Stimulated activated CD8-positive, alpha-beta memory T cell treated with anti-CD3 and anti-CD28 coated beads, Interleukin-12 subunit alpha, Interleukin-12 subunit beta, amount 100 ng/mL, for 24 hours (primary cell): ENCODE data around the gene TRDN.
"Not testable (repeated sequence)": the region's sequence is repeated elsewhere in the genome, so short reads cannot be mapped to it uniquely, and the experiment has no call there.

ENCODE experiments used
- DNase-seq: peaks from one replicate; pipeline ENCODE4 v3.0.0-alpha.2; 2020; ENCODE audit errors: extremely low read depth

TRDN gene

DNA sequence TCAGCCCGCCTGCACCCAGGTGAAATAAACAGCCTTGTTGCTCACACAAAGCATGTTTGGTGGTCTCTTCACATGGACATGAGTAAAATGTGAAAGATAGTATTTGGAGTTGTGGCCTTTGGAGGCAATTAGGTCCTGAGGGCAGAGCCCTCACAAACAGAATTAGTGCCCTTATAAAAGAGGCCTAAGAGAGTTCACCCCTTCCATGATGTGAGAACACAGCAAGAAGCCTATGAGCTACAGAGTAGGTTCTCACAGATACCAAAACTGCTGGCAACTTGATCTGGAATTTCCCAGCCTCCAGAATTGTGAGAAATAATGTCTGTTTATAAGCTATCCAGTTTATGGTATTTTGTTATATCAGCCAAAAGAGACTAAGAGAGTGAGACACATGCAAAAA is 74.5 kb downstream of the TRDN start:
- DNase-seq, result no peak

GRCh38 chr6:123559816-123560215 is 76.9 kb downstream of the TRDN start:
- not testable (repeated sequence) for DNase-seq

GRCh38 chr6:123557474-123557873 is 79.3 kb downstream of the TRDN start:
- not testable (repeated sequence) for DNase-seq

DNA sequence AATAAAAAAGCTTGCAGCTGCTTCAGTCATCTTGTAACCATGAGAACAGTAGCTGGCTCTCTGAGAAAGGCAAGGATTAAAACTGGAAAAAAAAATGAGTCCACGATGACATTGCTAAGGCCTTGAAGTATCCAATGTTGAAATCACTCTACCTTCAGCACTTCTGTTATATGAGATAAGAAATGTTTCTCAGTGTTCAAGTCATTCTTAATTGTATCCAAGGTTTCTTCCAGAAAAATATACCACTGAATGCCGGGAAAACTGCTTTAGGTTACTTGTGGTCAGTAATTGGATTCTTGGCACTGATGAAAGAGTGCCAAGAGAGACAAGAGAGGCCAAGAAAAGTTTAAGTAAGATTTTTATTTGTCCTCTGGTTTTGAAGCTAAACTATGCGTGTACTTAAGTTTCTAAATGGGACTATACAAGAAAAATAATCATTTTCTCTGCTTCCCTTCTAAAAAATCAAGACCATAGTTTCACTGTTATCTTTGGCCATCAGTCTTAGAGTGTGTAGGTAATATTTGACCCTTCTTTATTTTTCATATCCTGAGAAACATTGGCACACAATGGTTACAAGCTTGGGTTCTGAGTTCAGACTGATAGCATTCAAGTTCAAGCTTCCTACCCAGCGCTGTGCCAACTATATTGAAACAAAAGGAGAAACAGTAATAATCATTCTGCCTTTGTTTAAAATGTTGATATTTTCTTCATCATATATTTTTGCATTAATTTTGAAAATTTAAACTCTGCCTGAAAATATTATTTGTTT is 84.6 kb downstream of the TRDN start:
- no peak for DNase-seq

- DNase-seq, result no peak
These were observed 86.6 kb downstream of the TRDN start for GRCh38 chr6:123550052-123550617.

GRCh38 chr6:123549476-123549875 is 87.3 kb downstream of the TRDN start:
- no peak for DNase-seq

GRCh38 chr6:123547216-123547978 is 89.4 kb downstream of the TRDN start:
- no peak for DNase-seq

DNA sequence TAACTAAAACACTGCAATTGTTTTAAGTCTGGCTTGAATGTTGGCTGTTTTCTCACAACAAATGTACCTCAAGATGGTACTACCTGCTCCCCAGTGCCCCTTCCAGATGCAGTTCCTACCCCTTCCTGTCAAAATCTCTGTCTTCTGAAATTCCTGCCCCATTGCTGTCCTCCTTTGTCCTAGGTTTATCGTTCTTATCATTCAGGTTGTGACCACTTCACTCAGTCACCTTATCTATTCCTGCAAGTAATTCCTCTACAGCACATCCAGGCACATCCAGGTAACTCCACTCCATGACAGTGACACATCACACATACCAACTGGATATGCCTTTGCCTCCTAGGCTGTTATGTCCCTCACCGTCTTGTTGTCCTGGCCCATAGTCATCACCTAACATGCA is 90.2 kb downstream of the TRDN start:
- DNase-seq, result no peak

GRCh38 chr6:123541462-123541861 is 95.3 kb downstream of the TRDN start:
- no peak for DNase-seq

DNA sequence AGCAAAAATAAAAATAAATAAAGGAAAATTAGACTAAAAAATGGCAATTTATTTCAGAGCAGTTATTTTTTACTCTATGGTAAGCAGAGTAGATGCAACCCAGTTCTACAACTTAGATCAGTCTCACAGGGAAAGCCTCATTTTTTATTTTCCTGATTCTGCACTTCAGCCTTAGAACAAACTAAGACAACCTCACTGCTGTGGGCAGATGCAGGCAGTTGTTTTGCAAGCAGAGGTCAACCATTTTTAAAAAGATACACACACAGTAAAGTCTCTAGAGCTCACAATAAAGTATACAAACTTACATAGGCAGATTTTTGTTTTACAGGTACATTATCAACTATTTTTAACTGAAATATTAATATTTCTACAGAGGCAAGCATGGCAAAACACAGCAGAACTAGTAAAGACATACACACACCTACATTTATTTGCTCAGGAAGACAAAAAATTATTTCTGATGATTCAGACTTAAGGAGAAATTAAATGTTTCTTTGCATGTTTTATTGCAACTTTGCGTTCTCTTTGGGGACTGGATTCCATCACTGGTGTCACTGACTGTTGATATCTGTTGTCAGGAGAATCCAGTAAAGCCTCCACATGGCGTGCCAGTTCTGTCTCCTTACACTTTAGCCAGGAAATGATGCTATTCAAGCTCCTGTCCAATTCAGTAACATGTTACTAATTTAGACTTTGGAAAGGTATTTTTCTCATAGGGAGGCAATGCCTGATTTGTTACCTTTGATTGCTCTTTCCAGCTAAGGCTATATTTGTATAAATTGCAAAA is 102.7 kb downstream of the TRDN start:
- DNase-seq, result no peak

GRCh38 chr6:123529843-123530242 is 106.9 kb downstream of the TRDN start:
- DNase-seq, result no peak

DNA sequence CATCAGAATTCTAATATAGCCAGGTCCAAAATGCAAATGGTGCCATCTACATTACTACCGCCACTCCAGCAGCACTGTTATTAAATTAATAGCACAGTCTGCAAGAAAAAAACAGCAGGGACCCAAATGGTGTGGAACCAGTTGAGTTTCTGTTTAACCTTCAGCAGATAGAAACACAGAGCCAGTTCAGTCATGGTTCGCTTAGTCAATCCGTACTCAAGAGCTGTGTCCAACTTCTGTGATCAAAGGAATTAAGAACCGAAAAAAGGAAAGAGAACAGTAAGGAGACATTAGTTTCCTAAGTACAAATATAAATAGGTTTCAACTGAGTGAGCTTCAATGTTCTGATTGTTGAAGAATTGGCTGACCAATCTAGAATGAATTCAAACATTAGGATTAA is 107.7 kb downstream of the TRDN start:
- DNase-seq, result no peak

GRCh38 chr6:123527406-123527805 is 109.3 kb downstream of the TRDN start:
- no peak for DNase-seq

GRCh38 chr6:123526128-123526527 is 110.6 kb downstream of the TRDN start:
- DNase-seq, result no peak

- no peak for DNase-seq
These were observed 112.0 kb downstream of the TRDN start for GRCh38 chr6:123524781-123525180.

- no peak for DNase-seq
These were observed 116.5 kb downstream of the TRDN start for GRCh38 chr6:123520217-123520616.

DNA sequence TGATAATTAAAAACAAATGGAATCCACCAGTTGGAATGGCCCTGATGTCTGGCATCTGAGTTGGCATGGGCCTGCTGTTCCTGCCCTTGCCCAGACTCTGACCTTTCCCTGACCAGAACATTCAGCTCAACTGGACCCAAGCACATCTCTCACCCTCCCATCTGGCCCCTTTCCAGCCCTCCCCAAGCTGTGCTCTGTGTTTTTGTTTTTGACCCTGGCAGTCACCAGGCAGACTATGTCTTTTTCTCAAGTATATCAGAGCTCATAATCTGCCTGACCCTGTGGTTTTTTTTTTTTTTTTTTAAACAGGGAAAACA is 117.6 kb downstream of the TRDN start:
- no peak for DNase-seq

DNA sequence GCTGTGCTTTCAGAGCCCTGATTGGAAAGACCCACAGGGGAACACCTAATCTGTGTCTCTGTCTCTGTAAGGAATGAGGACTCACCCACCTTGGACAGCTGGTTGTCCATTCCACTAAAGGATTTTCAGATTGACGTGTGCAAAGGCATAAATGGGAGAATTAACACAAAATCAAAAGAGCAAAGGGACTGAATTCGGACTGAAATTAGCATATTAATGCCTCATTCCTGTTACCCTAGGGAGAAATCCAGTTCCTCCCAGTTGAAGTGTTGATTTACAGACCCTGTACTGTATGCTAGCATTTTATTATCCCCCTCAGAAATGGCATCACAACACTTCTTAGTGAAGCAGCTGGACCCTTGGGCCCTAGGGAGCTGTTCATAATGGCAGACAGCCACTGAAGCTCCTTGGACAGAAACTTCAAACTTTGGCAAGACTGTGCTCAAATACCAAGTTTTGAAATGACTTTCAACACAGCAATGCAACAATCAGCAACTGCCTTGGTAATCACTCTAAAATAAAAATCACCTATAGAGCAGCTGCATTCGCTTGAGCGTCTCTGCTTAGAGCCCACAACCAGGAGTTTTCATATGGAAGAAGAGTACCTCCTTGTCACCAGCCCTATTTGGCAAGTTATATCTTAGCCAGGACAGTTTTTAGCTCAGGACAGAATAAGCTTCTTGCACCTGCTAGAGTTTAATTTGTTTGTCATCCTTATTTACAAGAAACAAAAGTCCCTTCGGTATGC is 118.1 kb downstream of the TRDN start:
- no peak for DNase-seq

DNA sequence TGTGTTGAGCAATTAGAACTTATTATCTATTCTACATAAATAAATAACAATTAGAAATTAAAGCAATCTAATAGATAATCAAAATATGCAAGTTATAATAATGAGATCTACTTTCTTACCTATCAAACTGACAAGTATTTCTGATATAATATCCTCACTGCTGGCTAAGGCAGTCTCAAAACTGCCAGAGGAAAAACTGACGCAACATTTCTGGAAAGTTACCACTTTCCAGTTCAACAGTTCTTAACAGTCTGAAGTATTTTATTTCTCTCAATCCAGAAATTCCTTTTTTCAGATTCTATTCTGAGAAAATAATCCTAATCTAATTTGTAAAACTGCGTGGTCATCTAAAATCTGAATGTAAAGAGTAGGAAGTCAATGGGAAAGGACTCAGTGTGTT is 121.0 kb downstream of the TRDN start:
- DNase-seq, result no peak

DNA sequence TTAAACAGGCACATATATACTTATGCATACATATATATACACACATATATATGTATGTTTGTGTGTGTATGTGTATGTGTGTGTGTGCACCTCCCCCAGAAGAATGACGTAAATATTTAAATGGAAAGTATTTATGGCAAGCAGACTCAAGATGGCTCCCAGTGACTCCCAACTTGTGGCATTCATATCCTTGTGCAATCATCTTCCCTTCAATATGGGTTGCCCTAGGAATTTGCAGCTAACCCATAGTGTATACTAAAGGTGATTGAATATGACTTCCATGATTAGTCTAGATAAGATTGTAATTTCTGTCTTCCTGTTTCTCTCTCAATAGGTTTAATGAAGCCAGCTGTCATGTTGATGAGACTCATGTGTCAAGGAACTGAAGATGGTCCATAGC is 127.6 kb downstream of the TRDN start:
- no peak for DNase-seq

- DNase-seq, result no peak
These were observed 128.5 kb downstream of the TRDN start for GRCh38 chr6:123508290-123508689.

DNA sequence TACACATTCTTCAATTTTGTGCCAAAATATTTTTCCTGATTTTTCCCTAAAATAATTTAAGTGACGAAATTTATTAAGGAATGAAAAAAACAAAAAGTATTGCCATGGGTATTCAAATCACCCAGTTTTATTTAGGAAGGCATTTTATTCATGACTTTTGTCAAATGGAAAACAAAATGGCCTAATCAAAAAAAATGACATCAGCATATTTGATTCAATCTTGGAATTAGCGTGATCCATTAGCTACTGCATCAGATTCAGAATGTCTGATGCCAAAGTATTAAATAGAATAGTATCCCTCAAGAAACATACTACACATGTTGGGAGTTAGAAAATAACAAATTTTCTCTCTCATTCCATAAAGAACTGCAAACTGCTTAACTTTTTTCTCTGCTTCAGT is 129.2 kb downstream of the TRDN start:
- DNase-seq, result no peak
